Hair follicle dermal papilla cell (primary cell): ENCODE results near the gene VPS16. TPM values are rescaled to one million over a fixed set of nuclear protein-coding genes. Genes with fewer than 3 reads are reported as not detected.

Experiments used
- total RNA-seq: library from RNA; depleted of rRNA; stranded (reverse); fragments of >200 nt; gene quantifications from 2 replicates; pipeline ENCODE4 v1.2.3, GENCODE V29; 2012

VPS16 gene
- total RNA-seq, result 46.4 and 47.6 TPM in 2 replicates

GRCh38 chr20:2840138-2840966 lies at the start of gene VPS16, which contains the start of gene PCED1A:
Gene VPS16 (plus strand): TSS chr20:2840745. CDS start chr20:2840775, 30 bp downstream.
Gene PCED1A (minus strand): TSS chr20:2840655. CDS start chr20:2839912, 743 bp downstream.

GRCh38 chr20:2800521-2801285 lies 39.8 kb upstream of the VPS16 start, which contains the start of gene CPXM1:
Gene CPXM1 (minus strand): TSS chr20:2800627. CDS start chr20:2800572, 55 bp downstream.

GRCh38 chr20:2814587-2815051 lies 25.9 kb upstream of the VPS16 start, which contains the start of gene C20orf141:
Gene C20orf141 (plus strand): TSS chr20:2814987. CDS start chr20:2815185, 198 bp downstream.

GRCh38 chr20:2816030-2816582 lies 24.4 kb upstream of the VPS16 start, which contains the start of gene TMEM239:
Gene TMEM239 (plus strand): TSS chr20:2816364. CDS start chr20:2816555, 191 bp downstream.

GRCh38 chr20:2873010-2873746 lies 32.6 kb downstream of the VPS16 start, which contains the start of gene PTPRA:
Gene PTPRA (plus strand): TSS chr20:2873481. CDS start chr20:2964278, 90,797 bp downstream.

Other genes starting within 250 kb of the VPS16 start
- 81.8 and 93.3 TPM in 2 replicates for gene NOP56, start 188.1 kb upstream of the VPS16 start, total RNA-seq
- gene IDH3B, start 176.5 kb upstream of the VPS16 start, total RNA-seq, result 57.0 and 66.4 TPM in 2 replicates
- gene EBF4, start 148.0 kb upstream of the VPS16 start, total RNA-seq, result 0.73 and 3.1 TPM in 2 replicates
- gene CPXM1, start 40.1 kb upstream of the VPS16 start, total RNA-seq, result 0.65 and 0.73 TPM in 2 replicates
- gene C20orf141, start 25.8 kb upstream of the VPS16 start, total RNA-seq, result not detected in 2 replicates
- gene TMEM239, start 24.4 kb upstream of the VPS16 start, total RNA-seq, result under 0.01 and 0.49 TPM in 2 replicates
- gene PCED1A, start 90 bp upstream of the VPS16 start, total RNA-seq, result 37.6 and 38.6 TPM in 2 replicates
- 59.0 and 63.4 TPM in 2 replicates for gene PTPRA, start 32.7 kb downstream of the VPS16 start, total RNA-seq
- 0.49 TPM in 1 of 2 replicates, not detected in the other for gene GNRH2, start 202.9 kb downstream of the VPS16 start, total RNA-seq
- 15.3 and 20.4 TPM in 2 replicates for gene MRPS26, start 205.3 kb downstream of the VPS16 start, total RNA-seq
- not detected in 2 replicates for gene OXT, start 230.9 kb downstream of the VPS16 start, total RNA-seq
- not detected in 2 replicates for gene AVP, start 244.0 kb downstream of the VPS16 start, total RNA-seq